Stimulated activated CD8-positive, alpha-beta memory T cell treated with anti-CD3 and anti-CD28 coated beads, Interleukin-4, amount 100 ng/mL, for 1 hour (primary cell): ENCODE data around the gene KIAA1217.
"Not testable (repeated sequence)": the region's sequence is repeated elsewhere in the genome, so short reads cannot be mapped to it uniquely, and the experiment has no call there.

Source experiments
- DNase-seq, 2 donors: peaks; one replicate each; pipeline ENCODE4 v3.0.0-alpha.2; 2020; ENCODE audit warnings: low read depth in 2 of 2, low spot score in 1 of 2

KIAA1217 gene

DNA sequence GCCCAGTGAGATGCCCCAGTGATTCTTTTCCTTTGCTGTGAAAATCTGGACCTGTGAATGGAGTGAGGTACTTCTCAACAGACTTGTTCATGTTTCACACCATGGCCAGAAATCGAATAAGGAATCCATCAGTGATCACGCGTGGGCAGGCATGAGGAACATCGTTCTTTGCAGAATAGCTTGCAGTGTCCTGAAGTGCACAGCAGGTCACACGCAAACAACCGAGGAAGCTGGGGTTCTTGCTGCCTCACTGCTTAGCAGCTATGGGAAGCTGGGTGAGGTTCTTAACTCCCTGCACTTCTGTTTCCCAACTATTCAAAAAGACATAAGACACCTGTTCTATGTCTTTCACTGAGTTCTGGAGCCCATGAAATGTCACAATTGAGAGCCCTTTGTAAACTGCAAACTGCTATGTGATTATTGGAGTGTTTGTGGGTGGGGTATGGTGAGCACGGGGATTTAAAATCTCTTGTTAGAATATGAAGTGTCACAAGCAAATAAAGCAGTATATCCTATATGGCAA lies 253.4 kb downstream of the KIAA1217 start:
- no peak for DNase-seq

DNA sequence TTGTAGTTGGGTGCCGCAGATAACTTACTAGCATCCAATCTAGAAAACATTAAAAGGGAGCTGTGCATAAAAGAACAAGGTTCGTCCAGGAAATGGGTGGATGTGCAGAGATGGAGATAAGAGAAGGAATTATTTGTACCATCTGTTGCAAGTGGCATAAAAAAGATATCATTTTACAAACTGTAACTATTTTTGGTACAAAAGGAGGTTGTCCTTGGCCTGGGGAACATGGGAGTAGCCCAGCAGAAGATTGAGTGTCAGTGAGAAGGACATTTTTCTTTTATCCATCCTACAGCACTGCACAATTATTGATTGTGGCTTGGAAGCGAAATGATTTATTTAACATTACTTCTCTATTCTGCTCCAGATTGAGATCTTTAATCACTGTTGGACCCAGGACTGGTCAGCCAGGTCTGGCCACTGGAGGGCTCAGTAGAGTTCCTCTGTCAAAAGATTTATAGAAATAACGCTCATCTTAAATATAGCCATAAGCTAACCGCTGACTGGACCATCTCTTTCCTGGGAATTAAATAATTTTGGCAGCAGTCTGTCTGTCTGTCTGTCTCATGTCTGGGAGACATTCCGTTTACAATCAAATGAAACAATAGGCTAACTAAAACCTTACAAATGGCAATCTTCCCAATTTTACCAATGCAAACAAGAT lies 254.1 kb downstream of the KIAA1217 start:
- no peak for DNase-seq

DNA sequence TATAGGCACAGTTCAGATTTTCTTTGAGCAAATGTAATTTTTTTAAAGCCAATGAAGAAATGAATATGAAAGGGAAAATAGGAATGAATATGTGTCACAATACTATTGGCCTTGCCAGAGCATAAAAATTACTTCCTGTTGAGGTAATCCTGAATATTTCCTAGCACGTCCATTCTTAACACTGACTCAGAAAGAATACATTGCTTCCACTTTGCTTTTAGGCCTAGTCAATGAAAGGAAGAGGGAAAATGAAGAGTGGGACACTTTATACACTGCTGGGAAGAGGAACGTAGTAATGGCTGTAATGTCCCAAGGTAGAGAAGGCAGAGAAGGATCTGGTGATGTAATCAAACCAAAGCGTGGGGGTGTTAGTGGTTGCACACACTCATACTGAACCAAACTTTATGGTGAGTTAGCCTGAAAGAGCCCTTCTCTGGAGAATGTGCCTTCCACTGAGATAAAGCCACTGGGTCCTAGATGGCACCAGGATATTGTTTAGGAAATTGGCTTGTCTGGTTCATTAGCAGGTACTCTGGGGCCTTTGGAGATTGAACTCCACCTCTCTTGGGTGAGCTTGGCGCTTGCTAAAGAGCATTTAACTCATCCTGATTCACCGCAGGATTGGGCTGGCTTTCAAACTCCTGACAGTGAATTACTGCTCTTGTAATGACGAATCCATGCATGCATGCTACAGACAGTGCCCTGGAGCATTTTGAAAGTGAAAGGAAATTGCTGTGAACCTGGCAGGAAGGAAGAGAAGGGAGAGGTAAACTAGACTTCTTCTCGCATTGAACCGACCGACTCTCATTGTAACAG lies 254.9 kb downstream of the KIAA1217 start:
- DNase-seq: no peak

GRCh38 chr10:24465124-24465874 lies 256.4 kb downstream of the KIAA1217 start:
- no peak for DNase-seq

GRCh38 chr10:24465891-24466818 lies 257.2 kb downstream of the KIAA1217 start:
- DNase-seq: no peak

DNA sequence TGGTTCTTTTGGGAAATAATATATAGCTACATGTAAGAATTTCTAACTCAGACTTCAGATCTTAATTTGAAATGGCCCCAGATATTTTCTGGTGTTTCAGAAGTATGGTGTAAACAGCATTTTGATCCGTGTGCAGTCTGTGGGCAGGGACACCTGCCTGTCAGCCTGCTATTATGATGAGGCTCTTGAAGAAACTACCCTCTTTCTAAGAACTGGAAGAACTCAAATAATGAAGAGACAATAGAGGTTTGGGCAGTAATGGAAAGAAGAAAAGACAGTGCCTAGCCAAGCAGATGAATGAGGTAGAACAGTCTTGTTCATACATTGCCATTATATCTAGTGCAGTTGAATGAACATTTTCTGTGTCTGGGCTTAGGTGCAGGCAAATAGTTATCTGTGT lies 258.2 kb downstream of the KIAA1217 start:
- no peak for DNase-seq

DNA sequence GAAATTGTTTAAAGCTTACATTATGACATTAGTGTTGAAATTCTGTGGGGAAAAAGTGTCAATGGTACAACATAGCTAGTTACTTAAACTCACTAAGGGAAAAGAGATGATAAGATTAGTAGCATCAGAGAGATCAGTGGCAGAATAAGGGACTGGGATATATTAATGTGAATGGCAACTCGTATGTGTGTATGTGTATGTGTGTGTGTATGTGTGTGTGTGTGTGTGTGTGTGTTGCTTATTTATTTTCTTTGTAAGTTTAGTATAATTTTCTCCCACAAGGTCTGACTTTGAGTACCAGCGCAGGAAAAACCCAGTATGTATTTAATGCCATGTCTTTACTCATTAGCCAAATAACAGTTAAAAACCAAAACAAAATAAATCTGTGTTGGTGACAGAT lies 258.7 kb downstream of the KIAA1217 start:
- DNase-seq: no peak

DNA sequence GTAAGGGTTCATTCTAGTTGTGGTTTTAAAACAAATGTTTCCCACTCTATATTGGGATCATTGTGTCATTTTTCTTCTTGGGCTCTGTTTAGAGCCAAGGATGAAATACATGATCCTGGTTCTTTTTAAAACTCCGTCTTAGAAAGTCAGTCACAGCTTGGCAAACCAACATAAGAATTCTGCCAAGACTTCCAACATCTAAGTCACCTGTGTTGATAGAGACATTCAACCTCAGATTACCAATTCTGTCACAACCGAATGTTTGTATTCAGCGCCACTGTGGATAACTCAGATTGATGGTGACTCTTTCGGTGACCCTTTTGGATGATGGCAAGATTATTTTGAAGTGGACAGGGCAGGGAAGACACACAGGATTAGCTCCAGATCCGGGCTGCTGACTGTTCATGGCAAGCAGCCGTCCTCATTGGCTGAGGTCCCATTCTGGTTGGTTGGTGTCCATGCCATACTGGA lies 259.4 kb downstream of the KIAA1217 start:
- DNase-seq: no peak

- DNase-seq: no peak
Measured at GRCh38 chr10:24469993-24470392, 261.1 kb downstream of the KIAA1217 start.

GRCh38 chr10:24475598-24475997 lies 266.7 kb downstream of the KIAA1217 start:
- no peak for DNase-seq

DNA sequence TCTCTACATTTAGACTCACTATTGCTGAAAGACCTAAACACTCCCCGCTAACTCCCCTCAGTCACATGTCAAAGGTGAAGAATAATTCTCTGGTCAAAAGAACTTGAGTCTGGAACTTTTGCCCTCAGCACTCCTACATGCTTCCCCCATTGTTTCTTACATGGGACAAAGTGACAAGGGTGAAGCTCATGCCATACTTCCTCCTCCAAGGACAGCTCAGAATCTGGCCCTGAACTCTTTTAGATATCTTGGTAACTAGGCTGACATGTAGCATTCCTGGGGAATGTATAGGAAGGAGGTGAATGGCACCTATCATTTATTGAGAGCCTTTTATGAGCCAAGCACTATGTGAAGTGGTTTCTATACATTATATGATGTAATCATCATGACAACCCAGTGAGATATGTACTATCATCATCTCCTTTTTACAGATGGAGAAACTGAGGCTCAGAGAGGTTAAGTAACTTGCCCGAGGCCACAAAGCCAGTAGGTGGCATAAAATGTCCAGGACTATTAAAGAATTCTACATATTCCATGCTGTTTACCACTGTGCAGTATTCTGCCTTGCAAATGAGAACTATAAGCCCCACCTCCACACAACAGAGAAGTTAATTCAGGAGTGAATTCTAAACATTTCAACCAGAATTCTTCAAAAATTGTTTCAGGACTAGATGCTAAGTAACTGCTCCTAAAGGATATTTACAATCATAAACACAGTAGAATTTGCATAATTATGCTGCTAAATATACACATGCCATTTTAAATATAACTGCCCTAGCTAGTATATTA lies 268.2 kb downstream of the KIAA1217 start:
- no peak for DNase-seq

- DNase-seq: no peak
Measured at GRCh38 chr10:24477915-24478314, 269.0 kb downstream of the KIAA1217 start.

DNA sequence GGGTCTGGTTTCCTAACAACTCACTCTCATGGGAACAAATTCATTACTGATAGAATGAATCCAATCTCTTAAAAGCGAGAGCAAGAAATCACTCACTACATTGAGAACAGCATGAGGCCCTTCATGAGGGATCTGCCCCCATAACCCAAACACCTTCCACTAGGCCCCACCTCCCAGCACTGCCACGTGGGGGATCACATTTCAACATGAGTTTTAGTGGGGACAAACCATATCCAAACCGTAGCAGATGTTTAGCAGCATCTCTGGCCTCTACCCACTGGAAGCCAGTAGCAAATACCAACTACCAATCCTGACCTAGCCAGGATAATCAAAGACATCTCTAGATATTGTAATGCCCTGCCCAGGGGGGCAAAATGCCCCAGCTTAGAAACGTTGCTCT lies 270.9 kb downstream of the KIAA1217 start:
- DNase-seq: no peak

GRCh38 chr10:24480447-24480846 lies 271.5 kb downstream of the KIAA1217 start:
- no peak for DNase-seq

DNA sequence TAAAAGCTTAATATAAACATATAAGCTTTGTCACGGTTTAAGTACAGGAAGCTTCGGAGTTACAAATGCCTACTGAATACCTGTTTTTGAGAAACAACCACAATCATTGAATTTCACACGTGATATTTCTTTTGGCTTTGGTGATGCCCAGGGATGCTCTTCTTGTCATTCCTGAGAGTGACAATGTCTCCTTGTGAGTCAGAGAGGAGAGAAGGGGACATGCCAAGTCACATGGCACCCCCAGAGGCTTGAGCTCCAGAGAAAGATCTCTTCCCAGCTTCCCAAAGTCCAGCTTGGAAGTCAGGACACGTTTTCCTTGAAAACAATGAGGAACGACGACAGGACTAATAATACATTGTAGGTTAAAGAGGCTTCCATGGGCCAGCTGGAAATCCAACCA lies 272.3 kb downstream of the KIAA1217 start:
- no peak for DNase-seq

DNA sequence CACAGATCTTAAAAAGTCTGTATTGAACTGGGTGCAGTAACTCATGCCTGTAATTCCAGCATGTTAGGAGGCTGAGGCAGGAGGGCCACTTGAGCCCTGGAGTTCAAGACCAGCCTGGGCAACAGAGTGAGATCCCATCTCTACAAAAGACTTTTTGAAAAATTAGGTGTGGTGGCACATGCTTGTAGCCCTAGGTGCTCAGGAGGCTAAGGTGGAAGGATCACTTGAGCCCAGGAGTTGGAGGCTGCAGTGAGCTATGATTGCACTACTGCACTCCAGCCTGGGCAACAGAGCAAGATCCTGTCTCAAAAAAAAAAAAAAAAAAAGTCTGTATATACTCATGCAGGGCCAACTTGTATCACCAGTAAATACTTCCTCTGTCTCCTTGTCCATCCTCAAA lies 273.8 kb downstream of the KIAA1217 start:
- DNase-seq: not testable (repeated sequence)

GRCh38 chr10:24483701-24484100 lies 274.8 kb downstream of the KIAA1217 start:
- no peak for DNase-seq

GRCh38 chr10:24484771-24485170 lies 275.8 kb downstream of the KIAA1217 start:
- no peak for DNase-seq

DNA sequence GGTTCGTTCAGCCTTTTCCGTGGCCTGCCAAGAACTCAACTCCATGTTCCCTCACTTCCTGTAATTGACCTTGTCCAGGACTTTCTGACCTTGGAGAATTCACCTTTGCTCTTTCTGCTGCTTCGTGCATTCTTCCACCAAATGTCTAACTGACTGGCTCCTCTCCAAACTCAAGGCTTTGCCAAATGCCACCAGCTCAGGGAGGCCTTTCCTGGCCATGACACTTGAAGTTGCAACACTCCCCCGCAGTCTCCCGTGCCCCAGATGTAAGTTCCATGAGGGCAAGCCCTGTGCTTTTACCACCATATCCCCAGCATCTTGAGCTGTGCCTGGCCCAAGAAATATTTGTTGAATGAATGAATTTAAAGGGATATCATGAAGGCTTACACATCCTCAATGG lies 276.4 kb downstream of the KIAA1217 start:
- DNase-seq: no peak

DNA sequence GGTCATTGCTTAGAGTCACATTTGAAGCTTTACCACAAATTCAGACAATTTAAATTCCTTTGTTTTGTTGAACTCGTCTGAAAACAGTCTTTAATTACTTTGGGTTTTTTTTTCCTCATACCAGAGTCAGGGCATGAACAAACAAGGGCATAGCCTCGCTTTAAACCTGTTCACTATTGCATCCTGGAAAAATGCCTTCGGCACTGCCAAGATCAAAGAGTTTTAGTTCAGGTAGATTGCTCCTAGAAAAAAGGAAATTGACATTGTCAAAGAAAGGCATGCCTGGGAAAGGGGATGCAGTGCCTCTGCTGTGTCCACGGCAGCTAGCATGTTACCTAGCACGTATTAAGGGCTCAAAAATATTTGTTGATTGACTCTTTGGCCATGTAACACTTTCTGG lies 279.7 kb downstream of the KIAA1217 start:
- no peak for DNase-seq
